Esophagus squamous epithelium (tissue), 5 donors: ENCODE data around the gene MRPS18B. TPM values are rescaled to one million over a fixed set of nuclear protein-coding genes. Genes with fewer than 3 reads are reported as not detected.
"Not testable (repeated sequence)": the region's sequence is repeated elsewhere in the genome, so short reads cannot be mapped to it uniquely, and the experiment has no call there.

Experiments
- DNase-seq: peaks from one replicate; lab custom pipeline; 2025; lab: John Stamatoyannopoulos, UW
- H3K27ac ChIP-seq, 4 donors: fragments of 200-600 bp; sonication (generic); one replicate each; pipeline ENCODE4 v1.5.1; 2016 to 2019; ENCODE audit warnings: mild to moderate bottlenecking in 1 of 4
- H3K27me3 ChIP-seq, 4 donors: fragments of 200-600 bp; sonication (generic); 1 replicate in 3 of 4; 2 replicates in 1 of 4; pipeline versions ENCODE4 v1.5.1 to v1.6.0; 2017 to 2021; ENCODE audit warnings: antibody characterized with exemption in 1 of 4
- H3K36me3 ChIP-seq, 3 donors: fragments of 200-600 bp; sonication (generic); one replicate each; pipeline ENCODE4 v1.5.1; 2016 to 2019
- H3K4me1 ChIP-seq, 3 donors: fragments of 200-600 bp; sonication (generic); one replicate each; pipeline ENCODE4 v1.5.1; 2017 to 2019
- H3K4me3 ChIP-seq, 4 donors: fragments of 200-600 bp; sonication (generic); 1 replicate in 3 of 4; 2 replicates in 1 of 4; pipeline ENCODE4 v1.5.1; 2016 to 2019; ENCODE audit warnings: mild to moderate bottlenecking in 2 of 4, moderate library complexity in 1 of 4
- H3K9me3 ChIP-seq, 3 donors: fragments of 200-600 bp; sonication (generic); one replicate each; pipeline ENCODE4 v1.5.1; 2016 to 2019
- CTCF ChIP-seq, 6 experiments: fragments of 450-650 bp in 4 of 6; fragments of 200-600 bp in 2 of 6; sonication (generic) in 2 of 6; IDR thresholded peaks; one replicate each; pipeline ENCODE4 v1.5.1; 2016 to 2019; ENCODE audit warnings: antibody characterized with exemption in 6 of 6, mild to moderate bottlenecking in 4 of 6, moderate library complexity in 4 of 6
- POLR2A ChIP-seq, 4 donors: fragments of 450-650 bp; IDR thresholded peaks; one replicate each; pipeline ENCODE4 v1.6.1; 2017; ENCODE audit warnings: antibody characterized with exemption in 4 of 4, mild to moderate bottlenecking in 4 of 4, moderate library complexity in 3 of 4
- WGBS, 2 donors: methylation state at CpG; one replicate each; pipeline ENCODE4 v1.1.5; 2018; 5-methylcytosine and 5-hydroxymethylcytosine counted together
- intact Hi-C: fragments of 100-400 bp; cut with DNase I; formaldehyde crosslinking; loops from one replicate; pipeline ENCODE4 v1.15.0; 2022
- small RNA-seq, 4 donors: library from RNA; depleted of rRNA; stranded (forward); fragments of <200 nt; gene quantifications; one replicate each; pipeline ENCODE3, GENCODE V24; 2016
- total RNA-seq, 4 donors: library from RNA; depleted of rRNA; stranded (reverse); fragments of >200 nt; gene quantifications; one replicate each; pipeline ENCODE4 v1.1.0, GENCODE V29; 2016
- donor health status: DM: yes; HTN: yes; CAD: no.

MRPS18B gene
- total RNA-seq, 4 donors from 2014 or later = 31.0 to 56.3 (median 40.6) TPM

GRCh38 chr6:30664994-30665767 is 47.5 kb downstream of the MRPS18B start:
- WGBS, 2 donors = 92 to 94% methylated on average over 28 of the region's 34 CpGs
- intact Hi-C loops = no loop called here
- Histone ChIP-seq H3K27ac (no peak overlapping the region), H3K9me3 (no peaks in the 10 kb centered on the region), H3K4me1 (no peaks in the 10 kb centered on the region), H3K27me3 (no peaks in the 10 kb centered on the region), H3K4me3 (no peak overlapping the region), H3K36me3 (peaks cover 24 to 100% (median 56%) of the 10 kb centered on the region in 3 donors)
- TF ChIP-seq POLR2A (IDR thresholded peaks at IDR 0.05) = no peak
- TF ChIP-seq CTCF (IDR thresholded peaks at IDR 0.05) = no peak
- no peak for DNase-seq

- H3K27ac ChIP-seq, H3K27me3 ChIP-seq, DNase-seq, H3K4me3 ChIP-seq, H3K9me3 ChIP-seq, intact Hi-C loops: not testable (repeated sequence)
- Histone ChIP-seq H3K36me3 (peaks cover 20 to 98% (median 63%) of the 10 kb centered on the region in 3 donors), H3K4me1 (peaks cover 2 to 10% (median 4%) of the 10 kb centered on the region in 3 donors)
- WGBS, 2 donors = 47 to 100% methylated on average over 1 to 2 of the region's 2 CpGs
Observed at GRCh38 chr6:30666300-30666699, 48.7 kb downstream of the MRPS18B start.

- H3K36me3 ChIP-seq = peaks cover 0 to 55% (median 18%) of the 10 kb centered on the region in 3 donors
- no peak overlapping the region for H3K27ac ChIP-seq
- 88 to 89% methylated on average over 27 of the region's 27 CpGs for WGBS, 2 donors
- H3K9me3 ChIP-seq = no peaks in the 10 kb centered on the region
- TF ChIP-seq CTCF (IDR thresholded peaks at IDR 0.05) = no peak
- TF ChIP-seq POLR2A (IDR thresholded peaks at IDR 0.05) = no peak
- intact Hi-C loops = no loop called here
- H3K27me3 ChIP-seq = no peaks in the 10 kb centered on the region
- H3K4me3 ChIP-seq = no peak overlapping the region
- H3K4me1 ChIP-seq = peaks cover 13 to 27% (median 17%) of the 10 kb centered on the region in 3 donors
- DNase-seq = no peak
Observed at GRCh38 chr6:30670760-30671527, 53.3 kb downstream of the MRPS18B start.

GRCh38 chr6:30672445-30673253 is 55.0 kb downstream of the MRPS18B start, which contains the start of gene DHX16:
DHX16 (minus strand) TSS chr6:30673006; CDS start chr6:30672841, 165 bp downstream.
- Histone ChIP-seq H3K27me3 (no peaks in the 10 kb centered on the region), H3K36me3 (peaks cover 8 to 55% (median 27%) of the 10 kb centered on the region in 3 donors), H3K4me3 (peak within 1 kb of the TSS; percentile 86 to 96 (median 88)), H3K9me3 (no peaks in the 10 kb centered on the region), H3K4me1 (peaks cover 13 to 27% (median 17%) of the 10 kb centered on the region in 3 donors), H3K27ac (peak within 1 kb of the TSS; percentile 80 to 90 (median 89))
- intact Hi-C loops = no loop called here
- WGBS, 2 donors = 0 to 1% methylated on average over 21 to 25 of the region's 57 CpGs
- TF ChIP-seq CTCF (IDR thresholded peaks at IDR 0.05) = peak; percentile 73 to 94 (median 84)
- TF ChIP-seq POLR2A (IDR thresholded peaks at IDR 0.05) = peak in 2 of 4 donors; percentile 26 to 55
- peak; percentile 71 for DNase-seq

Small RNAs within 50 kb of the gene (small RNA-seq; reads per million reads assigned to genes)
- gene MIR877 = 2.9 to 9.8 (median 3.4) reads per million in 4 donors

Other genes with a start within 250 kb of the MRPS18B start
- 100 to 1,000 TPM; 263 to 597 (median 356) TPM for gene HLA-E, start 128.3 kb upstream of the MRPS18B start, total RNA-seq
- gene GNL1, start 61.4 kb upstream of the MRPS18B start, total RNA-seq = 10 to 100 TPM; 12.7 to 37.2 (median 20.5) TPM
- gene PRR3, start 60.5 kb upstream of the MRPS18B start, total RNA-seq = 10 to 100 TPM in 1 of 4 donors, 1 to 10 TPM in 3; 3.2 to 11.6 (median 5.8) TPM
- 10 to 100 TPM; 31.0 to 42.3 (median 36.0) TPM for gene ABCF1, start 46.4 kb upstream of the MRPS18B start, total RNA-seq
- gene PPP1R10, start 597 bp upstream of the MRPS18B start, total RNA-seq = 10 to 100 TPM; 24.2 to 32.6 (median 25.9) TPM
- 1 to 10 TPM; 5.0 to 6.7 (median 6.3) TPM for gene ATAT1, start 9.0 kb downstream of the MRPS18B start, total RNA-seq
- 10 to 100 TPM in 3 of 4 donors, 1 to 10 TPM in 1; 8.3 to 17.5 (median 12.7) TPM for gene C6orf136, start 29.3 kb downstream of the MRPS18B start, total RNA-seq
- 10 to 100 TPM; 11.4 to 26.6 (median 24.4) TPM for gene DHX16, start 55.2 kb downstream of the MRPS18B start, total RNA-seq
- 10 to 100 TPM in 3 of 4 donors, 1 to 10 TPM in 1; 9.8 to 22.2 (median 17.4) TPM for gene PPP1R18, start 68.8 kb downstream of the MRPS18B start, total RNA-seq
- gene NRM, start 73.1 kb downstream of the MRPS18B start, total RNA-seq = 1 to 10 TPM; 3.8 to 7.4 (median 6.7) TPM
- gene MDC1, start 99.4 kb downstream of the MRPS18B start, total RNA-seq = 1 to 10 TPM; 2.4 to 7.4 (median 7.0) TPM
- 100 to 1,000 TPM; 151 to 351 (median 255) TPM for gene TUBB, start 102.5 kb downstream of the MRPS18B start, total RNA-seq
- 10 to 100 TPM; 46.7 to 88.8 (median 64.4) TPM for gene FLOT1, start 124.8 kb downstream of the MRPS18B start, total RNA-seq
- gene IER3, start 126.7 kb downstream of the MRPS18B start, total RNA-seq = 10 to 100 TPM; 41.4 to 87.9 (median 66.0) TPM